ENCODE results near the gene TNP1.

The TNP1 gene

DNA sequence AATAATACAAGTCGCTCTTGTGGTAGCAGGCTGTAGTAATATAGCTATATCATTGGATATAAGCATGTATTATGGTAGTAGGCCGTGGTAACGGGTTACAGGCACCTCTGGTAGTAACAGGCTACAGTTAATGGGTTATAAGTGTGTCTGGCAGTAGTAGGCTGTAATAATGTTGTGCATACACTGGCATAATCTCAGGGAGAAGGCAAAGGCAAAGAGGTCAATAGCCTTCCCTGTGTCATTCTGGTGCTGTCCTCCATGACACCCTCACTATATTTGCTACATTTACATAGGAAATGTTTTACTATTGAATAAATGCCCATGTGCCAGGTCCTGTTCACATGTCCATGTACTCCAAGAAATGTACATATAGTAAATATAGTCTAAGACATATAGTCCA lies 12.8 kb upstream of the TNP1 start:
- no peak for DNase-seq

DNA sequence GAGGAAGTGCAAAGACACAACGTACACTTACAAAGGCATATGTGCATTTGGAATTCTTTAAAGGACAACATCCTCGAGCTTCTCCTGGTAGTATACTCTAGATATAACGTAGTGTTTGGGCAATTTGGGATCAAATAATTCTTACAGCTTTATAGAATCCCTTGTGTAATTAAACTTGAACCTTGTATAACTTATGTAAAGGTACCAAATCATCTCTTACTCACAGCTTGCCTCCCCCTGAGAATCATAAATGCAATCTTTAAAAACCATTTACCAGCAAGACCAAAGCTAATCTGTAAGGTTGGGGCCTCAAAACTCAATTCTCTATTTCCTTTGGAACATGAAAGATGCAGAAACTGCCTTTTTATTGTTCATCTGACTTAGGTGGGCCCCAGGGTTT lies 12.2 kb upstream of the TNP1 start:
- DNase-seq: no peak

DNA sequence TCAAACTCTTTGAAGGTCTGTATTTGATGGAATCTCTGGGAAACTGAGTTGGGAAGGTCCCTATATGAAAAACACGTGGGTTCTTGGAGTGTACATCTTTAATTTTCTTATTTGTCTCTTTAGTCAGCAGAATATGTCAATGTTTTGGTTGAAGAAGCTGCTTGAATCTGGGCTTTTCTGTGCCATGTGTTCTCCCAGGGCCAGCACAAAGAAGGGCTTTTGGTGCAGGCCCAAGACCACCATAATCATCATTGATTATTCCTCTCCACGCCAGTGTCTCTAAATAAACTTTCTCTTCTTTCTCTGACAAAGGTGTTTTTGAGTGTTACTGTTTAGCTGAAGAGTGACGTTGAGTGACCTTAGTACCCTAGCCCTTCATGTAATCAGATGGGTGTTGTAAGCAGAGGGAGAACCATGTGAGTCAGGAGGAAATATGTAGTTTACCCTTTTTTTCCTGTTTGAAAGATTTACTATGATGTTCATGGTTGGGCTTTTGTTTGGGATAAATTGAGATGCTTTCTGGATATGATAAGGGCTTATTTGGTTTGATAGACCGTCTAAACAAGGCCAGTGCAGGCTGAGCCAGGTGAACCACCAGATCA lies 11.6 kb upstream of the TNP1 start:
- DNase-seq: no peak

DNA sequence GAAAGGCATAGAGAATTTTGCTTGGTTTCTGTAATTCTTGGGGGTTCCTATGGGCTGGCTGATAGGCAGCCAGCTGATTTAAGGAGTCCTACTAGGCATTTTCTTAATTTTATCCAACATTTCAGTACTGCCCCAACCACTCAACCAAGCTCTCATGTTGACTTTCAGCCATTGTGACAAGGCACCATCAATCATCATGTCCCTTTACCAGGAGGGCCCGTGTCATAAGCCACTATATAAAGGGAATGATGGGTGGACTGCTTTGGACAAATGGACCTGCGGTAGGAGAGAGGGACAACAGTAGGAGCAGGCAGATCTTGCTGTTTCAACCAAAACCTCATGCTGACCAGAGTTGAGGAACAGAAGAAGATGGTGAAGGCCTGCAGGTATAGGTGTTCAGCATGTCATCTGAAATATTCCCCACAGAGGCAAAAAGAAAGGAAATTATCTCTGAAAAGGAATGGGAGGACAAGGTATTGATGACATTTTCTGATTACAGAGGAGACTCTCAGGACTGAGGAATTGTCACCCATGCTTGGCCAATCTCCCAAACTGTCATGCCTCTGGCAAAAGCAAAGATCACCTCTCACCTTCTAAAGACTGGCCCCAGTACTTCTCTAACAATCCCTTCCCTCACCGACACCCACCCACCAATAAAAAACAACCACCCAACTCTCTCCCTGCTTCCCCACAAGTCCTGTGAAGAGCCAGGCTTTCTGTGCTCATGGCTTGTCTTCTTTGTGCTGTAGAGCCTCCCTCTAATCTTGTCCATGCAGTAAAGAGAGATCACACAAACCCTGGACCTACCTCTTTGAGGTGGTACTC lies 10.9 kb upstream of the TNP1 start:
- DNase-seq: no peak

DNA sequence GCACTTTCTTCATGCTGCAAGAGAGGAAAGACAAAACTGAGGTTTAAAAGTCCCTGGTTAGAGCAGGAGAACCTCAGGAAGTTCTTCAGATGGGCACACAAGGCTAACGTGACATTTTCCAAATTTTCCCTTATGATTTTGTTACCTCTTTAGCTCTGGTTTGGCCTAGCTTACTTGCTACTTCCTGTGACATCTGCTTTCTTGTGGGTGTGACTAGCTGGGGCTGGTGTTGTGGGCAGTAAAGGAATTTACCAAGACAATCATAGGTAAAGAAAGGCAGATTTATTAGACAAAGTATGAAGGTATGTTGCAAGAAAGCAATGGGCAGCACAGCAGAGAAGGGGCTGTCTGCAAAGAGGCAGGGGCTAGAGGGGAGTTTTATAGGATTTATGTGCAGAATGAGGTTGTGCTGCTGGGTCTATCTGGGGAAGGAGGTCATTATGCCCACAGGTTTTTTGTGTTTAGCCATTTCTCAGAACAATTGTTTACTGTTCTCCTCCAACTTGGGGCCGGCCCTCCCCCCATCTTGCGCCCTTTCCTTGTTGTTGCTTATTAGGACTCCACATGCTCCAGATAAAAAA lies 6.7 kb upstream of the TNP1 start:
- DNase-seq: no peak

DNA sequence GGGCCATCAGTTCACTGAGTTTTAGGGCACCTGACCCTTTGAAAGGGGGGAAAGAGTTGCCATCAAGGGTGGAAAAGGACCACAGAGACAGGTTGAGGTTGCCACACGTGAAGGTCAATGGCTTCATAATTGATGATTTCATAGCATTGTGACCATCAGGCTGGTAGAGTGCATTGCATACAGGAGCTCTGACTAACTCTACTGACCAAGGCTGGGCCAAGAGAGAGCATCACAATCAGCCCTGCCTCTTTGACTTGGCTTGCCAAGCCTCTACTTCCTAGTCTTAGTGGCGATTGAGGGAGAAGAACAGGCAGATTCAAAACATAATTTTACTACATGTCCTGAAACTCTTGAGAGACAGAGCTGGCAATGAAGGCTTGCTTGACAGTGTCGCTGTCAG lies 5.8 kb upstream of the TNP1 start:
- DNase-seq: no peak

DNA sequence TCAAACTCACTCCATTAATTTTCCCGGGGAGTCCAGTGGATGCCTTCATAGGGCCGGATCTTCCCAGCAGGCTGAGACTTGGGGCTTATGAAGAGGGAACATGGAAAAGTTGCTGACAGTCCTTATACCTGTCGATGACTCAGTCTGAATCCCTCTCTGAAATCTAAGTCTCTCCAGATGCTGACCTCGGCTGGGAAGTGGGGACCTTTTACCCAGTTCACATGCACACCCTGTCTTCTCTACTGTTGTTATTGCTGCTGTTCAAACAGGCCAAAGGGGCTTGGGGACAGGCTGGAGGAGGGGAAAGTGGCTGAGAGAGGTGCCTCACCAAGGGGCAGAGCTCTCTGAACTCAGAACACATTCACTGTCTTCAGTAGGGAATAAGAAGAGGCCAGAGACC lies 4.1 kb upstream of the TNP1 start:
- no peak for DNase-seq

DNA sequence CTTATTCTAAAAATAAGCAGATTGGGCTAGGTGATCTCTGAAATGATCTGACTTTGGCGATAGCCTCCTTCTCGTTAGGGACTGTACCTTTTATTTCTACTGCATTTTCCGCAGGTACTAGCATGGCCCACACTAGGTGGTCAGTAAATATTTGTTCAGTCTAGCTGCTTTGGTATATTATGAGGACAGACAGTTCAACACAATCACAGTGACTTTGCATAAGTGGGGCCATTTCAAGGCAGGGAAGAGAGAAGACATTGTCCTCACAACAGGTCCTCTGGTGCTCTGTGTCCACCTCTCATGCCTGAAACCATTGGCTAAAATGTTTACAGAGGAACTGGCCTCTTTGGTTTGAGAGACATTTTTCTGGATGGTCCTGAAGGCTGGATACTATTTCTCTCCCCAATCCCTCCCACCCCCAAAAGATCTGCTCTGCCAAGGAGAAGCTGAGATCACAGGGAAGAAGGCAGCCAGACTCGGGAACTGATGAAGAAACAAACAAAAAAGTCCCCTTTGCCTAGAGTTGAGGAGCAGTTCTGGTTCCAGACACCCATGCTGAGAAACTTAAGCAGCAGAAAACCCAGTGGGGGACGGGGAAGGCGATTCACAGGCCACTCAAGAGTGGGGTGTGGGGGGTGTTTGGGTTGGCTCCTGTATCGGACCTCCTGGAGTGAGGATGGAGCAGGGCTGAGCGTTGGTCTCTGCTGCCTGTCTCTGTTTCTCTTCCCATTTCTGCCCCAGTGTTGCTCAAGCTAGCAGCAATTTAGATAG lies 2.9 kb upstream of the TNP1 start:
- no peak for DNase-seq

DNA sequence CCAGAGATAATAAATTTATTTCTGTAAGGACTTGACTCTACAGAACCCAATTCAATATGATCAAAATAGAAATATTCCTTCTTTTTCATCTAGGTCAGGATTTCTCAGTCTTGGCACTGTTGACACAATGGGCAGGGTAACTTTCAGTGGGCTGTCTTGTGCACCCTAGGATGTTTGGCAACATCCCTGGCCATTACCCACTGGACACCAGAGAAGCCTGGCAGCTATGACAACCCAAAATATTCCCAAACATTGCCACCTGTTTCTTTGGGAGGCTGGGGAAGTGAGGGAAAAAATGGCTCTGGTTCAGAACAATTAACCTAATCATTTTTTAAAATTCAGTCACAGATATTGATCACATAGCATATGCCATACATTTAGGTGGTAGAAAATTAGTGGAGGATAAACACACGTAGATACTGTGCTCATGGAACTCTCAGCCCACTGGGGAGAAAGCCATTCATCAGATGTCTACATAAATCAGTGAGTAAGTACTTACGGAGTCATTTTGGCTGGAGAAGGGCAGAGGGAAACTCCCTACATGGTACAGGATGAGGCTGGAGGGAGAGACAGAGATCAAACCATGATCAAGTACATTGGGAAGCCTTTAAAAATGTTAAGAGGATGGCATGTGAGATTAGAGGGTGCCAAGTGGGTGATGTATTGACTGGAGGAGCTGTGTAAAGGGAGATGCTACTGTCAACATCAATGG lies 718 bp upstream of the TNP1 start:
- no peak for DNase-seq

DNA sequence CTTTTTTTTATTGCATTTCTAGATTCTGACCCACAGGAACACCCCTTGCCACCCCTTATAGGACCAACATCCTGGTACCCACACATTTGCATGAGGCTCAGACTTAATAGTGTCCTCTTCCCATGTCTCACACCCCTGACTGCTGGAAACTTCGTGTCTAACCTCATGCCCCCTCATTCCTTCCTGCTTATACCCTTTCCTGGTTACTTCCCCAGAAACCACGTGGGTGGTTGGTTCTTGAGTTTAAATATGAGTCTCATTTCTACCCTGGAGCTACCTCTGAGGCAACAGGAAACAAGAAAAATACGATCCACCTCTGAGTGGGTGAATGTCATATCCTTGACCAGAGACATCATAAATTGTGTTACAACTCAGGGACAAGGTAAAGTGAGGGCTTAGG lies 1.6 kb downstream of the TNP1 start:
- DNase-seq: peak; percentile 39

DNA sequence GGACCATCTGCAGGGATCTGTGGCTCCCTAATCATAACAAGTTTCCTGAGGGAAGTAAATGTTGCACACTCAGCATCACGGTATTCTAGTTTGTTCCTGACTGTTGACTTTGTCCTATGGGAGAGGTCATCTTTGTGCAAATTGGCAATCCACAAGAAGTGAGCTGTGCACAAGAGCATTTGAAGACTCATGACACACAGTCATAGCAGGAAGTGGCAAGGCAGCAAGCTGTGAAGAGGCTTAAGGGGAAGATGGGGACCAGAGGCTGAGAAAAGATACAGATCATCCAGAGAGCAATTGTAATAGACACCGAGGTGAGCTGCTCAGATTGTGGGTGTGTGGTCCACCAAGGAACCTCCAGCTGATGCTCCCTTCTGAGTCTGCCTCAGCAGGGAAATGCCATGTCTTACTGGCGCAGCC lies 2.7 kb downstream of the TNP1 start:
- peak; percentile 50 for DNase-seq

DNA sequence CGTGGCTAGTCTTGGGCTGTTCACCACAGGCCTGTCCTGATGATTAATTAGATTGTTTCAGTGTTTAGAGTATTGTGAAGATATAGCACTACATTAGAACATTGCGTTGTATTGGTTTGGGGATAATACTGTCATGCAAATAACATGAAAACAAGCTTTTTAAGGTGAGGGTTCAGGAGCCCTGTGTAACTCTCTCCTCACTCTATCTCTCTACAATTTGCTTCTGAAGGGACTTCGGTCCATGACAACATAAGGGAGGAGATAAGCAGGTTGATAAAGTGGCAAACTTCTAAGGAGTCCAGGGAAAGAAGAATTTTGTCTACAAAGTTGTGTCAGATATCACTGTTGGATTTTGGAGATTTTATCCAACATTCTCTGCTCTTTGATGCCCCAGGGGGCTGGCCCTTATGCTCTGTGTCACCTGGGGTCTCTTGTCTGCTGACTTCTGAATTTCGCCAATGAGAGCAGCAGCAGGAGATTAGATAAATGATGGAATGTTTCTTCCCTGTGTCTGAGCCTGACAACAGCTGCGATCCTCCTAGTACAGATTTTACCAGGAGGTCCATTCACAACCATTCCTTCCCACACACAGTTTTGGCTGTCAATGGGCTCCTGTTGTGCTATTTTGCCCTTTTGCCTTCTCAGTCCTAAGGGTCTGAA lies 3.3 kb downstream of the TNP1 start:
- DNase-seq: no peak

DNA sequence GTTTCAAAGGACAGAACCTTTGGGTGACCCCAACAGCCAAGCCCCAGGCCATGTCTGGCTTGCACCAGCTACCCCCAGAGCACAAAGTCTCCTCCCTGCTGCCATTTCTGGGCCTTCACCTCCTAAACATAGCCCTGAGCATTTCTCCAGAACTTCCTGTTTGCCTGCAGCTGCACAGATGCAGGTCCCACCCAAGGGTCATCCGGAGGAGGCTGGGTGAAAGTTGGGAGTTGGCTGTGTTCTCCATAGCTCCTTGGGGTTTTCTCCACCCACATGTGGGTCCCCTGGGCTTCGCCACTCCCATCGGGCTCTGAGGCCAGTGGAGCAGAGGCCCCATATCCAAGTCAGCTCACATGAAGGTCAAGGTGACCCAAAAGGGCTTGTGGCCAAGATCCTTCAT lies 4.3 kb downstream of the TNP1 start:
- no peak for DNase-seq

DNA sequence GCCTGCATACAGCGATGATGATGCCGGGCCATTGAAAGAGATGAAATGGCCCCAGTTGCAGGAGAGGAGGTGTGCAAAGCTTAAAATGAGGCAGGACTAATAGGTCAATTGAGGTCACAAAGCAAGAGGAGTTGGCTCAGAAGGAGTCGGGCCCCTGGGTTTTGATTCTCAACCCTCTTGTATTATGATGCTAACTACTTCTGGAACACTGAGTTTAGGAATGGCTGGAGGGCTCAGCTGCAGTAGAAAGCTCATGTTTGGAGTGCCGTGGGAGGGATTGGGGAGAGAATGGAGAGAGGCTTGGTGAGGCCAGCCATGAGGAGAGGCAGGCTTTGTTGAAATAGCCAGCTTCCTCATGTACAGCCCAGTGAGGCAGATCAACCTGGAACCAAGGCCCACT lies 4.8 kb downstream of the TNP1 start:
- no peak for DNase-seq

DNA sequence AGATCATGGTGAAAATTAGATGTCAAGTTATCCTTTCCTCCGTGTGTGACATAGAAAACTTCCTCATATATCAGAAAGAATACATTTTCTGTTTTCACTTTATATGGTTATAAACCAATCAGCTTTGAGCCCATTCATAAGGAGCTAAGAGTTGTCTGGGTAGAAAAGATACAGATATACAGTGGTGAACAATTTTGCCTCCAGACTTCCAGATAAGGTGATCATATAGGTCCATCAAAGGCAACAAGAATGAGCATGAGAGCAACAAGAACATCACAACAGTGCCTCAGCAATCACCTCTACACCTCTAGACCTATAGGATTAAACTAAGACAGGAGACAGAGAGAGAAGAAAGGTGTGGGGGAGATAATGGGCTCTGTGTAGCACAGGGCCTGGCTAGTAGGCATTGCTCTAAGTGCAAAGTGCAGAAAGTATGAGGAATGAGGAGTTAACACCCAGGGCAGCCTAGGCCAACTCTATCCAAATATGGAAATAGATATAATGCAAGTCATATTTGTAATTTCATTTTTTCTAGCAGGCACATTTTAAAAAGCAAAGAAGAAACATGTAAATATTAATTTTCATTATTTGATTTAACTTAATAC lies 8.3 kb downstream of the TNP1 start:
- DNase-seq: no peak

DNA sequence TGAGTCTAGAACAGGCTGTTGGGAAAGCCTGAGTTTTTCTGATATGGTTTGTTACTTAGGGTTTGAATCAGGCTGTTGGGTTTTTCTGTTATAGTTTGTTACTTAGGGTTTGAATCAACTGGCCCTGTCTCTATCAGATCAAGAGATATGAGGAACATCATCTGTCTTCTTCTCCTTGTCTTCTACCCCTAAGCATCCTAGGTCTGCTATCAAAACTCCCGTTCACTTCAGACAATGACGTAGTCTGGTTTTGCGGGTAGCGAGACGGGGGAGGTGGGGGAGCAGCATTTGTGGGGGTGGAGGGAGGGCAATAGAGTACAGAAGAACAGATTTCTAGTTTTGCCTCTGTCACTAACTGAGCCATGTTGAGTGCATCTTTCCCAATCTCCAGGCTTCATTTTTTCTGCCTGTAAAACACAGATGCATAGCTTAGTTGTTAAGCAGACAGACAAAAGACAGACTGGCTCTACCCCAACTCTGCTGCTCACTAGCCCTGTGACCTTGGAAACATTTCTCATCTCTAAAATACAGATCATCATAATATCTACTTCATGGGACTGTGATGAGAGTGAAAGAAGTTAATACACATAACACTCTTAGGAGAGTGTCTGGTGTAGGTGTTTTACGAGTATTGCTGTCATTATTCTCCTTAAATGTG lies 9.1 kb downstream of the TNP1 start:
- DNase-seq: peak; percentile 20

DNA sequence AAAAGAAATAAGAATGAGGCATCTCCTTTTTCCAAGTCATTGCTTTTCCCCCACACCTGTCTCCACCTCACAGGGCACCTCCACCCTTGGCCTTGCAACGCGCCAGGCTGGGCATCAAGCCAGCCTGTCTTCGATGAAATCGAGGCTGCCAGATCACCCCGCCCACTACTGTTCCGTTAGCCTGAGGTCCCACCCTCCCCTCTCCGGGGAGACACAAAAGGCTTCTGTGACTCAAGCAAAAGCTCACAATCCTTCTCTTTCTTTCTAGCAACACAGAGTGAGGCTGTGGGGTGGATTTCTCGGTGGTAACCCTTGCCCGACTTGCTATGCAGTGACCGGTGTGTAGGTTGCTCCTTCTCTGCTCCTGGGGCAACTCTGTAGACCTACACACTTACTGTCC lies 9.9 kb downstream of the TNP1 start:
- DNase-seq: peak; percentile 10

DNA sequence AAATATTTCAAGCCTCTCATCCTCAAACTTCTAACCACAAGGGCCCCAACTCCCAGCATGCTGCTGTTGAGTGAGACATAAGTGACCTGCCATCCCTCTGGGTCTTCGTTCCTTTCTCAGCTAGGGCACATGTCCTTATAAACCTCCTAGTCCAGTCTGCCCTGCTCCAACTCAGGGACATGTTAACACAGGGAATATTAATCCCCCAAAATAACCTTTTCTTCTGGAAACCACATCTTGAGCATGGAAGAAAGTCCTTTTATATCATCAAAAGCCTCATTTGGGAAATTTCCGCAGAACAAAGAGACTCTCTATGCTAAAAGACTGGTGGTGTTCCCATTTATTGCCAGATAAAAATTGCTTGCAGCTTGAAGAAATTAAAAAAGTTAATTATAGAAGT lies 14.4 kb downstream of the TNP1 start:
- no peak for DNase-seq

DNA sequence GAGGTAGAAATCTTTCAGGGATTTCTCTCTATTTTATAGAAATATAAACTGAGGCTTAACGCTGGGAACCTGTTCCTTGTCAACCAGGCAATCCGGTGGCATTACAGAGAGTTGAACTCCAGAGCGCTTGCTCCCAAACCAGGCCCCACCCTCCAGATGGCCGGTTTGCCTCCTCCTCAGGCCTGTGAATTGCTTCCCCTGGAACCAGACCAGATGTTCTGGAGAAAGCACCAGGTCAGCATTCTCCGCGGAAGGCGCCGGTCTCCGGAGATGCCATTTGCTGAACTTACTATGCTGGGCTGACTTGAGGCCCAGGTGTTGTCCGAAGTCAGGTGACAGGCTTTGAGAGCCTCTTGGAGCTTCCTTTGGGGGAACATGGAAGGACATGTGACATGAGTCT lies 17.2 kb downstream of the TNP1 start:
- no peak for DNase-seq

DNA sequence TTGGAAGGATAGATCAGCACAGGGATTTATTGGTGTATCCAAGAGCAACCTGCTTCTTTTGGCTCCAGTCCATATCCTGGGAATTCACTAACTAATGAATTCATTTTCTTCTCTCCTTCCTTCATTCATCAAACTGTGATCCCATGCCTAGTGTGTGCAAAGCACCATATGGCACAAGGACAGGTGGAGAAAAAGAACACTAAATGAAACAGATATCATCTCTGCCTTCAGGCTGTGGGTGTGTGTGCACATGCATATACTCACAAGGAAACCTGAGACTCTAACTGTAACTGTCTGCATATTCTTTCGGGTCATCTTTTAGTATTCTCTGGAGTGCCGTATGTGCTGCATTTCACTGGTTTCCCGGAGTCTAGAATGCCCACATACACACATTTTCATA lies 20.2 kb downstream of the TNP1 start:
- DNase-seq: no peak

DNA sequence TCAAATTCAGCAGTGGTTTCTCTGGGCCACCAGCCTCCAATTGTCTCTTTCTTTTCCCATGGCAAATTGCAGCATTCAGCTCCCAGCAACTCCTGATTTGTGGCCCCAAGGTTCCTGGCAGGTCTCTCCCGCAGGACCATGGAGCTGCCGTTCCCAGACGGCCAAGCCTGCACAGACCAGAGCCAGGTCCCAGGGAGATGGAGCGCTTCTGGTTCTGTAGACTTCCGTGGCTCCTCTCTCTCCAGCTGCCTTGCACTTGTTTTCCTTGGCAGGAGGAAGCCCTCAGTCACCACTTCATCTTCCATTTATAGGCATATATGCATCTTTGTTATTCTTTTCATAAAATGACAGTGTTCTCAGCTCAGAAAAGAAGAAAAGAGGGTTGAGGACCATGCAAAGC lies 21.7 kb downstream of the TNP1 start:
- DNase-seq: no peak

DNA sequence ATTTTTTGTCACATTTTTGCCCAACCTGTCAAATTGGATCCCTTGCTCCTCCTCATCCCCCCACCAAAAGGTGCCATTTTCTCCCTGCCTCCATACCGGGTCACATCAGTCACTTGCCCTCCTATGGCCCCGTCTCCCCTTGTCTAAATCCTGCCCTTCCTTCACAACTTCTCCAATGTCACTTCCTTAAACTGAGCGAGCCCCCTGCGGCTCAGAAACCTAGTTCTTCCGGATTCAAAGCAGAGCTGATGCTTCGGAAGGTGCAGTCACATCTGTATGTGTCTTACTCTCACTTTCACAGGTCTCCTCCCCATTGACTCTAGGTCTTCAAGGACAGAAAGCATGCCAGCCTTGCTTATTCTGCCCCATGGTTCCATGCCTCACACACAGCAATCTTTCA lies 22.1 kb downstream of the TNP1 start:
- DNase-seq: no peak
